ENCODE data around the gene TOMM40.

- TF ChIP-seq, protein P1, sequence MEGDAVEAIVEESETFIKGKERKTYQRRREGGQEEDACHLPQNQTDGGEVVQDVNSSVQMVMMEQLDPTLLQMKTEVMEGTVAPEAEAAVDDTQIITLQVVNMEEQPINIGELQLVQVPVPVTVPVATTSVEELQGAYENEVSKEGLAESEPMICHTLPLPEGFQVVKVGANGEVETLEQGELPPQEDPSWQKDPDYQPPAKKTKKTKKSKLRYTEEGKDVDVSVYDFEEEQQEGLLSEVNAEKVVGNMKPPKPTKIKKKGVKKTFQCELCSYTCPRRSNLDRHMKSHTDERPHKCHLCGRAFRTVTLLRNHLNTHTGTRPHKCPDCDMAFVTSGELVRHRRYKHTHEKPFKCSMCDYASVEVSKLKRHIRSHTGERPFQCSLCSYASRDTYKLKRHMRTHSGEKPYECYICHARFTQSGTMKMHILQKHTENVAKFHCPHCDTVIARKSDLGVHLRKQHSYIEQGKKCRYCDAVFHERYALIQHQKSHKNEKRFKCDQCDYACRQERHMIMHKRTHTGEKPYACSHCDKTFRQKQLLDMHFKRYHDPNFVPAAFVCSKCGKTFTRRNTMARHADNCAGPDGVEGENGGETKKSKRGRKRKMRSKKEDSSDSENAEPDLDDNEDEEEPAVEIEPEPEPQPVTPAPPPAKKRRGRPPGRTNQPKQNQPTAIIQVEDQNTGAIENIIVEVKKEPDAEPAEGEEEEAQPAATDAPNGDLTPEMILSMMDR (IDR thresholded peaks at IDR 0.05) = no peak
- no peak for TF ChIP-seq POLR2A (IDR thresholded peaks at IDR 0.05)
Observed at GRCh38 chr19:44845286-44845611, 45.8 kb upstream of the TOMM40 start.

All from right lobe of liver (tissue), 4 donors.